Measurements from ENCODE around the gene CELF4.

- TF ChIP-seq CTCF (IDR thresholded peaks at IDR 0.05; ENCODE audit: insufficient read depth, low read length) = no peak
- TF ChIP-seq REST (IDR thresholded peaks at IDR 0.05; ENCODE audit: insufficient replicate concordance, low read depth) = no peak
- TF ChIP-seq POLR2AphosphoS5 (IDR thresholded peaks at IDR 0.05; ENCODE audit: low read depth) = no peak
- no peak for TF ChIP-seq GABPA (IDR thresholded peaks at IDR 0.05; ENCODE audit: low read depth)
- no peak for TF ChIP-seq SPI1 (IDR thresholded peaks at IDR 0.05; ENCODE audit: borderline replicate concordance, low read depth)
These were observed 251.1 kb downstream of the CELF4 start for GRCh38 chr18:37314534-37314933.
